Measurements from ENCODE around the gene FOXL3.
"Not testable (repeated sequence)": the region's sequence is repeated elsewhere in the genome, so short reads cannot be mapped to it uniquely, and the experiment has no call there.

The FOXL3 gene

GRCh38 chr7:332646-333392 is 42.8 kb downstream of the FOXL3 start:
- Histone ChIP-seq H3K9me3 (ENCODE audit: insufficient read depth, low read length) (no peaks in the 10 kb centered on the region), H4K20me1 (ENCODE audit: insufficient read depth, low read length) (no peaks in the 10 kb centered on the region), H3K4me2 (ENCODE audit: low read length) (no peak overlapping the region), H3K27ac (ENCODE audit: low read length) (no peak overlapping the region), H3K36me3 (replicated peaks; ENCODE audit: low read depth, low read length) (no peaks in the 10 kb centered on the region), H3K9ac (ENCODE audit: low read length) (no peak overlapping the region), H2AFZ (ENCODE audit: low read depth, low read length) (no peak overlapping the region), H3K4me1 (ENCODE audit: low read length) (no peaks in the 10 kb centered on the region), H3K4me3 (ENCODE audit: low read length) (no peak overlapping the region), H3K27me3 (ENCODE audit: low read depth, low read length) (no peaks in the 10 kb centered on the region), H3K79me2 (ENCODE audit: low read length) (no peaks in the 10 kb centered on the region)
- TF ChIP-seq, protein P1, sequence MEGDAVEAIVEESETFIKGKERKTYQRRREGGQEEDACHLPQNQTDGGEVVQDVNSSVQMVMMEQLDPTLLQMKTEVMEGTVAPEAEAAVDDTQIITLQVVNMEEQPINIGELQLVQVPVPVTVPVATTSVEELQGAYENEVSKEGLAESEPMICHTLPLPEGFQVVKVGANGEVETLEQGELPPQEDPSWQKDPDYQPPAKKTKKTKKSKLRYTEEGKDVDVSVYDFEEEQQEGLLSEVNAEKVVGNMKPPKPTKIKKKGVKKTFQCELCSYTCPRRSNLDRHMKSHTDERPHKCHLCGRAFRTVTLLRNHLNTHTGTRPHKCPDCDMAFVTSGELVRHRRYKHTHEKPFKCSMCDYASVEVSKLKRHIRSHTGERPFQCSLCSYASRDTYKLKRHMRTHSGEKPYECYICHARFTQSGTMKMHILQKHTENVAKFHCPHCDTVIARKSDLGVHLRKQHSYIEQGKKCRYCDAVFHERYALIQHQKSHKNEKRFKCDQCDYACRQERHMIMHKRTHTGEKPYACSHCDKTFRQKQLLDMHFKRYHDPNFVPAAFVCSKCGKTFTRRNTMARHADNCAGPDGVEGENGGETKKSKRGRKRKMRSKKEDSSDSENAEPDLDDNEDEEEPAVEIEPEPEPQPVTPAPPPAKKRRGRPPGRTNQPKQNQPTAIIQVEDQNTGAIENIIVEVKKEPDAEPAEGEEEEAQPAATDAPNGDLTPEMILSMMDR (IDR thresholded peaks at IDR 0.05; ENCODE audit: low read depth, low read length), result peak; percentile 15; the same call in 1 of the 2 replicates
- TF ChIP-seq EZH2phosphoT487 (IDR thresholded peaks at IDR 0.05; ENCODE audit: low read depth), result no peak

GRCh38 chr7:333393-333764 is 43.4 kb downstream of the FOXL3 start:
- no peaks in the 10 kb centered on the region for H3K36me3 ChIP-seq (replicated peaks; ENCODE audit: low read depth, low read length)
- H3K27ac ChIP-seq (ENCODE audit: low read length), result no peak overlapping the region
- no peaks in the 10 kb centered on the region for H3K27me3 ChIP-seq (ENCODE audit: low read depth, low read length)
- no peak for TF ChIP-seq EZH2phosphoT487 (IDR thresholded peaks at IDR 0.05; ENCODE audit: low read depth)
- TF ChIP-seq, protein P1 (IDR thresholded peaks at IDR 0.05; ENCODE audit: low read depth, low read length), result no peak
- H3K4me2 ChIP-seq (ENCODE audit: low read length), result no peak overlapping the region
- no peaks in the 10 kb centered on the region for H3K79me2 ChIP-seq (ENCODE audit: low read length)
- H4K20me1 ChIP-seq (ENCODE audit: insufficient read depth, low read length), result no peaks in the 10 kb centered on the region
- no peaks in the 10 kb centered on the region for H3K9me3 ChIP-seq (ENCODE audit: insufficient read depth, low read length)
- H3K9ac ChIP-seq (ENCODE audit: low read length), result no peak overlapping the region
- no peak overlapping the region for H2AFZ ChIP-seq (ENCODE audit: low read depth, low read length)
- H3K4me1 ChIP-seq (ENCODE audit: low read length), result no peaks in the 10 kb centered on the region
- no peak overlapping the region for H3K4me3 ChIP-seq (ENCODE audit: low read length)

- TF ChIP-seq, protein P1 (IDR thresholded peaks at IDR 0.05; ENCODE audit: low read depth, low read length), result no peak
- no peak for TF ChIP-seq EZH2phosphoT487 (IDR thresholded peaks at IDR 0.05; ENCODE audit: low read depth)
- H3K79me2 ChIP-seq (ENCODE audit: low read length), result no peaks in the 10 kb centered on the region
- no peaks in the 10 kb centered on the region for H3K4me1 ChIP-seq (ENCODE audit: low read length)
- no peaks in the 10 kb centered on the region for H4K20me1 ChIP-seq (ENCODE audit: insufficient read depth, low read length)
- H3K27ac ChIP-seq (ENCODE audit: low read length), result no peak overlapping the region
- H3K27me3 ChIP-seq (ENCODE audit: low read depth, low read length), result no peaks in the 10 kb centered on the region
- no peak overlapping the region for H2AFZ ChIP-seq (ENCODE audit: low read depth, low read length)
- no peaks in the 10 kb centered on the region for H3K36me3 ChIP-seq (replicated peaks; ENCODE audit: low read depth, low read length)
- H3K4me3 ChIP-seq (ENCODE audit: low read length), result no peak overlapping the region
- H3K9me3 ChIP-seq (ENCODE audit: insufficient read depth, low read length), result no peaks in the 10 kb centered on the region
- no peak overlapping the region for H3K4me2 ChIP-seq (ENCODE audit: low read length)
- no peak overlapping the region for H3K9ac ChIP-seq (ENCODE audit: low read length)
Observed at GRCh38 chr7:334618-335357, 44.8 kb downstream of the FOXL3 start.

DNA sequence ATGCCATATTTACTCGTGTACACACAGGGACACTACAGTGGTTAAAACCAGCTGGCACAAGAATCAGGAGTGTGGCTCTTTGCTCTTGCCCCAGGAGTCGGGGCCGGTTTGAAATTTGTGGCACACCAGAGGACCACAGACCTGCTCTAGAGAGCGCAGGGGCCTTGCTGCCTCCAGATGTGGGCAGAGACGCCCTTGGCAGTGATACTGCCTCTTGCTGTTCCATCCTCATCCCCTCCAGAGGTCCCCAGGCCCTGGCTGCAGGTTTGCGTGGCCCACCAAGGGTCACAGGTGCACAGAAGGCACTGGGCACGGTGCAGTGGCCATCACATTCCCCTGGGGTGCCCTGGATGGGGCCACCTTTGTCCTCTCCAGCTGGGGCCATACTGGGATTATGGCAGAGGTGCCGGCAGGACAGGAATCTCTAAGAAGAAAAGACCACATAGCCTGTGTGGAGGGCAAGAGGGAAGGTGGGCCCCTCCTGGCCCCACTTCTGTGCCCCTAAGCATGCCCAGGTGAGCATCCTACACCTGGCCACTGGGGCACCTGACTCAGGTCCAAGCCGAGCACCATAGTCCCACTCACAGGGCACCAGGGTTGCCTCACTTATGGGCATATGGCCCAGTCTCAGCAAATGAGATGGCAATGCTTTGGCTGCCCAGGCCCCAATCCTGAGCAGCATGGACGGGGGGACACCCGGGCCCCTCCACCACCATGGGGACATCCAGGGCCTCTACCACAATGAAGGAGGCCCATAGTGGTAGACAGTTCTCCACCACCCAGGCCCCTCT is 45.6 kb downstream of the FOXL3 start:
- no peaks in the 10 kb centered on the region for H3K27me3 ChIP-seq (ENCODE audit: low read depth, low read length)
- no peak overlapping the region for H3K4me3 ChIP-seq (ENCODE audit: low read length)
- H3K4me1 ChIP-seq (ENCODE audit: low read length), result no peaks in the 10 kb centered on the region
- no peaks in the 10 kb centered on the region for H3K79me2 ChIP-seq (ENCODE audit: low read length)
- H3K9ac ChIP-seq (ENCODE audit: low read length), result no peak overlapping the region
- H3K9me3 ChIP-seq (ENCODE audit: insufficient read depth, low read length), result no peaks in the 10 kb centered on the region
- no peaks in the 10 kb centered on the region for H3K36me3 ChIP-seq (replicated peaks; ENCODE audit: low read depth, low read length)
- H3K4me2 ChIP-seq (ENCODE audit: low read length), result no peak overlapping the region
- H4K20me1 ChIP-seq (ENCODE audit: insufficient read depth, low read length), result no peaks in the 10 kb centered on the region
- TF ChIP-seq, protein P1 (IDR thresholded peaks at IDR 0.05; ENCODE audit: low read depth, low read length), result no peak
- no peak for TF ChIP-seq EZH2phosphoT487 (IDR thresholded peaks at IDR 0.05; ENCODE audit: low read depth)
- H3K27ac ChIP-seq (ENCODE audit: low read length), result no peak overlapping the region
- no peak overlapping the region for H2AFZ ChIP-seq (ENCODE audit: low read depth, low read length)

DNA sequence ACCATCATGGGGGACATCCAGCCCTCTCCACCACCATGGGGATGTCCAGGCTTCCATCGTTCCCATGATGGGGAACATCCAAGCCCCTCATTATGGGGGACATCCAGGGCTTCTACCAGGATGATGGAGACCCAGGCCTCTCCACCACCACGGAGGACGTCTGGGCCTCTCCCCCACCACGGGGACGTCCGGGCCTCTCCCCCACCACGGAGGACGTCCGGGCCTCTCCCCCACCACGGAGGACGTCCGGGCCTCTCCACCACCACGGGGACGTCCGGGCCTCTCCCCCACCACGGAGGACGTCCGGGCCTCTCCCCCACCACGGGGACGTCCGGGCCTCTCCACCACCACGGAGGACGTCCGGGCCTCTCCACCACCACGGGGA is 46.2 kb downstream of the FOXL3 start:
- not testable (repeated sequence) for H4K20me1 ChIP-seq (ENCODE audit: insufficient read depth, low read length); H3K4me3 ChIP-seq (ENCODE audit: low read length); H3K9ac ChIP-seq (ENCODE audit: low read length); H2AFZ ChIP-seq (ENCODE audit: low read depth, low read length); H3K4me2 ChIP-seq (ENCODE audit: low read length); H3K4me1 ChIP-seq (ENCODE audit: low read length); H3K27ac ChIP-seq (ENCODE audit: low read length); H3K27me3 ChIP-seq (ENCODE audit: low read depth, low read length); H3K36me3 ChIP-seq (replicated peaks; ENCODE audit: low read depth, low read length); H3K9me3 ChIP-seq (ENCODE audit: insufficient read depth, low read length); H3K79me2 ChIP-seq (ENCODE audit: low read length)
